Measurements from ENCODE around the gene ITGB2. TPM values are rescaled to one million over a fixed set of nuclear protein-coding genes. Genes with fewer than 3 reads are reported as not detected.
A peak's percentile ranks its signal among the peaks of the same experiment; 100 is the strongest.

Gene ITGB2
- total RNA-seq, 4 donors from 2014 or later: 32.7 to 87.3 (median 56.2) TPM

GRCh38 chr21:44898851-44899767 is 21.6 kb downstream of the ITGB2 start:
- Histone ChIP-seq H3K36me3 (no peaks in the 10 kb centered on the region), H3K9me3 (no peaks in the 10 kb centered on the region), H3K27me3 (peaks cover 0 to 25% of the 10 kb centered on the region in 2 donors), H3K27ac (no peak overlapping the region), H3K4me1 (no peaks in the 10 kb centered on the region), H3K4me3 (no peak overlapping the region)
- TF ChIP-seq CTCF (IDR thresholded peaks at IDR 0.05): no peak
- TF ChIP-seq POLR2A (IDR thresholded peaks at IDR 0.05): no peak
- no peak for TF ChIP-seq EP300 (IDR thresholded peaks at IDR 0.05)
- 76 to 78% methylated on average over 38 to 47 of the region's 49 CpGs for WGBS, 2 donors
- no peak for DNase-seq (ENCODE audit: low spot score in 2 of 2)

- H3K27ac ChIP-seq: no peak overlapping the region
- H3K9me3 ChIP-seq: no peaks in the 10 kb centered on the region
- DNase-seq (ENCODE audit: low spot score in 2 of 2): no peak
- no peak for TF ChIP-seq EP300 (IDR thresholded peaks at IDR 0.05)
- no peak for TF ChIP-seq CTCF (IDR thresholded peaks at IDR 0.05)
- TF ChIP-seq POLR2A (IDR thresholded peaks at IDR 0.05): no peak
- H3K36me3 ChIP-seq: no peaks in the 10 kb centered on the region
- H3K4me3 ChIP-seq: no peak overlapping the region
- WGBS, 2 donors: 66 to 75% methylated on average over 6 to 13 of the region's 13 CpGs
- H3K27me3 ChIP-seq: peaks cover 0 to 25% of the 10 kb centered on the region in 2 donors
- no peaks in the 10 kb centered on the region for H3K4me1 ChIP-seq
These were observed 22.6 kb downstream of the ITGB2 start for GRCh38 chr21:44898011-44898488.

GRCh38 chr21:44897326-44898010 is 23.2 kb downstream of the ITGB2 start:
- Histone ChIP-seq H3K4me1 (no peaks in the 10 kb centered on the region), H3K27me3 (peaks cover 0 to 25% of the 10 kb centered on the region in 2 donors), H3K27ac (no peak overlapping the region), H3K36me3 (no peaks in the 10 kb centered on the region), H3K9me3 (no peaks in the 10 kb centered on the region), H3K4me3 (no peak overlapping the region)
- 66 to 77% methylated on average over 9 to 18 of the region's 21 CpGs for WGBS, 2 donors
- TF ChIP-seq POLR2A (IDR thresholded peaks at IDR 0.05): no peak
- TF ChIP-seq EP300 (IDR thresholded peaks at IDR 0.05): peak in 1 of 2 donors; percentile 16
- TF ChIP-seq CTCF (IDR thresholded peaks at IDR 0.05): no peak
- no peak for DNase-seq (ENCODE audit: low spot score in 2 of 2)

- peaks cover 0 to 25% of the 10 kb centered on the region in 2 donors for H3K27me3 ChIP-seq
- H3K27ac ChIP-seq: no peak overlapping the region
- DNase-seq (ENCODE audit: low spot score in 2 of 2): no peak
- H3K36me3 ChIP-seq: no peaks in the 10 kb centered on the region
- TF ChIP-seq CTCF (IDR thresholded peaks at IDR 0.05) (no peak), POLR2A (IDR thresholded peaks at IDR 0.05) (no peak), EP300 (IDR thresholded peaks at IDR 0.05) (no peak)
- no peak overlapping the region for H3K4me3 ChIP-seq
- H3K4me1 ChIP-seq: no peaks in the 10 kb centered on the region
- no peaks in the 10 kb centered on the region for H3K9me3 ChIP-seq
- 70 to 84% methylated on average over 14 to 17 of the region's 25 CpGs for WGBS, 2 donors
These were observed 24.0 kb downstream of the ITGB2 start for GRCh38 chr21:44896561-44897286.

All from tibial nerve (tissue), 4 donors.